Mesothelial cell of epicardium (in vitro differentiated cells): ENCODE measurements around the gene KRT24. TPM values are rescaled to one million over a fixed set of nuclear protein-coding genes. Genes with fewer than 3 reads are reported as not detected.

ENCODE experiments used
- DNase-seq, 2 experiments: peaks; one replicate each; pipeline ENCODE4 v3.0.0; 2021; ENCODE audit warnings: low spot score in 2 of 2; ENCODE audit not compliant: unreplicated experiment in 2 of 2
- H3K27ac Mint-ChIP-seq: 2 replicates; pipeline ENCODE4 v1.8.0; 2021; ENCODE audit warnings: mixed read lengths
- H3K27me3 Mint-ChIP-seq: 2 replicates; pipeline ENCODE4 v1.8.0; 2021; ENCODE audit warnings: low read depth, mixed read lengths
- H3K36me3 Mint-ChIP-seq: 2 replicates; pipeline ENCODE4 v1.8.0; 2021; ENCODE audit warnings: mixed read lengths
- H3K4me1 Mint-ChIP-seq: 2 replicates; pipeline ENCODE4 v1.8.0; 2021; ENCODE audit warnings: mixed read lengths
- H3K4me3 Mint-ChIP-seq: 2 replicates; pipeline ENCODE4 v1.8.0; 2021; ENCODE audit warnings: mild to moderate bottlenecking, moderate library complexity, mixed read lengths
- H3K9me3 Mint-ChIP-seq: 2 replicates; pipeline ENCODE4 v1.8.0; 2021; ENCODE audit warnings: mixed read lengths
- CTCF ChIP-seq: fragments of 200-600 bp; sonication (generic); IDR thresholded peaks from one replicate; pipeline ENCODE4 v1.5.0; 2021; ENCODE audit warnings: antibody characterized with exemption; ENCODE audit not compliant: unreplicated experiment
- total RNA-seq: library from RNA; stranded (reverse); gene quantifications from 3 replicates; pipeline ENCODE4 v1.2.1, GENCODE V29; 2021

KRT24 gene
- total RNA-seq, 1 donor from 2014 or later: not detected

- H3K4me3 Mint-ChIP-seq: peak overlapping the region; percentile 79
- DNase-seq: peak in 1 of 2 experiments; percentile 26
- no peak for TF ChIP-seq CTCF
- H3K4me1 Mint-ChIP-seq: peaks cover 38% of the 10 kb centered on the region
- peak overlapping the region; percentile 95 for H3K27ac Mint-ChIP-seq
- H3K27me3 Mint-ChIP-seq: no peaks in the 10 kb centered on the region
- no peaks in the 10 kb centered on the region for H3K9me3 Mint-ChIP-seq
- peaks cover 10% of the 10 kb centered on the region for H3K36me3 Mint-ChIP-seq
Measured at GRCh38 chr17:40648384-40648968, 55.1 kb downstream of the KRT24 start.

Other genes starting within 250 kb of the KRT24 start
- gene TNS4, start 202.1 kb downstream of the KRT24 start, total RNA-seq: 0.07 TPM in 1 of 3 replicates, not detected in the others
- 0.09 TPM in 1 of 3 replicates, not detected in the others for gene CCR7, start 138.3 kb downstream of the KRT24 start, total RNA-seq
- gene SMARCE1, start 55.9 kb downstream of the KRT24 start, total RNA-seq: 162 to 163 TPM (median 162 TPM) in 3 replicates
- not detected in 3 replicates for gene KRT222, start 38.6 kb downstream of the KRT24 start, total RNA-seq
- not detected in 3 replicates for gene KRT25, start 51.6 kb upstream of the KRT24 start, total RNA-seq
- not detected in 3 replicates for gene KRT26, start 68.4 kb upstream of the KRT24 start, total RNA-seq
- not detected in 3 replicates for gene KRT27, start 78.8 kb upstream of the KRT24 start, total RNA-seq
- not detected in 3 replicates for gene KRT28, start 96.2 kb upstream of the KRT24 start, total RNA-seq
- gene KRT10, start 118.9 kb upstream of the KRT24 start, total RNA-seq: 39.0 to 43.6 TPM (median 39.5 TPM) in 3 replicates
- not detected in 3 replicates for gene KRT12, start 163.5 kb upstream of the KRT24 start, total RNA-seq
- gene KRT20, start 181.5 kb upstream of the KRT24 start, total RNA-seq: not detected in 3 replicates
- 2.3 to 2.8 TPM (median 2.6 TPM) in 3 replicates for gene KRT23, start 233.9 kb upstream of the KRT24 start, total RNA-seq